GM19328 (cell line): ENCODE results near the gene MYO1H.

ENCODE experiments used
- ATAC-seq: cut with Tn5 transposase; IDR thresholded peaks from one replicate; pipeline ENCODE4 v1.9.1; 2021; ENCODE audit warnings: mild to moderate bottlenecking, moderate library complexity; ENCODE audit not compliant: unreplicated experiment

The MYO1H gene

GRCh38 chr12:109448272-109448671 lies 100.6 kb downstream of the MYO1H start:
- ATAC-seq, result no peak

- ATAC-seq, result no peak
These were observed 101.1 kb downstream of the MYO1H start for GRCh38 chr12:109448707-109449390.

GRCh38 chr12:109449845-109450532 lies 102.3 kb downstream of the MYO1H start:
- ATAC-seq, result no peak

- no peak for ATAC-seq
These were observed 103.3 kb downstream of the MYO1H start for GRCh38 chr12:109450980-109451379.

GRCh38 chr12:109451400-109451799 lies 103.7 kb downstream of the MYO1H start:
- no peak for ATAC-seq

GRCh38 chr12:109452489-109452888 lies 104.8 kb downstream of the MYO1H start:
- ATAC-seq, result no peak

- no peak for ATAC-seq
These were observed 108.0 kb downstream of the MYO1H start for GRCh38 chr12:109455706-109456105.

- ATAC-seq, result no peak
These were observed 110.4 kb downstream of the MYO1H start for GRCh38 chr12:109458086-109458485.

- ATAC-seq, result no peak
These were observed 111.1 kb downstream of the MYO1H start for GRCh38 chr12:109458771-109459208.

- no peak for ATAC-seq
These were observed 111.5 kb downstream of the MYO1H start for GRCh38 chr12:109459247-109459646.

- ATAC-seq, result no peak
These were observed 112.8 kb downstream of the MYO1H start for GRCh38 chr12:109460538-109460937.

GRCh38 chr12:109461049-109461845 lies 113.5 kb downstream of the MYO1H start:
- no peak for ATAC-seq

- ATAC-seq, result no peak
These were observed 114.4 kb downstream of the MYO1H start for GRCh38 chr12:109461846-109462756.

- ATAC-seq, result no peak
These were observed 115.4 kb downstream of the MYO1H start for GRCh38 chr12:109462868-109463692.

- no peak for ATAC-seq
These were observed 116.1 kb downstream of the MYO1H start for GRCh38 chr12:109463756-109464155.

- no peak for ATAC-seq
These were observed 117.1 kb downstream of the MYO1H start for GRCh38 chr12:109464642-109465351.

- ATAC-seq, result no peak
These were observed 118.6 kb downstream of the MYO1H start for GRCh38 chr12:109466305-109466704.

GRCh38 chr12:109466821-109467220 lies 119.1 kb downstream of the MYO1H start:
- no peak for ATAC-seq
